Transverse colon (tissue), 4 donors: Measurements from ENCODE around the gene CHSY1. TPM values are rescaled to one million over a fixed set of nuclear protein-coding genes. Genes with fewer than 3 reads are reported as not detected.

ENCODE experiments used
- DNase-seq: peaks from one replicate; pipeline ENCODE4 v3.0.0-alpha.2; 2019
- H3K27ac ChIP-seq, 4 donors: fragments of 200-600 bp; sonication (generic); 2 replicates each; pipeline ENCODE4 v1.5.1; 2016 to 2018; ENCODE audit warnings: inconsistent platforms in 4 of 4
- H3K27me3 ChIP-seq: fragments of 200-600 bp; sonication (generic); 2 replicates; pipeline ENCODE4 v1.5.1; 2017; ENCODE audit warnings: inconsistent platforms
- H3K36me3 ChIP-seq, 4 donors: fragments of 200-600 bp; sonication (generic); 2 replicates each; pipeline ENCODE4 v1.5.1; 2017 to 2019; ENCODE audit warnings: inconsistent platforms in 4 of 4
- H3K4me1 ChIP-seq, 4 donors: fragments of 200-600 bp; sonication (generic); 2 replicates each; pipeline ENCODE4 v1.5.1; 2017 to 2020; ENCODE audit warnings: inconsistent platforms in 4 of 4
- H3K4me3 ChIP-seq, 4 donors: fragments of 200-600 bp; sonication (generic); 1 replicate in 1 of 4; 2 replicates in 3 of 4; pipeline versions ENCODE4 v1.5.1 to v1.6.1; 2017 to 2019; ENCODE audit warnings: inconsistent platforms in 4 of 4
- H3K9me3 ChIP-seq, 2 donors: fragments of 200-600 bp; sonication (generic); 2 replicates each; pipeline ENCODE4 v1.5.1; 2017 to 2019; ENCODE audit warnings: inconsistent platforms in 2 of 2
- EP300 ChIP-seq: sonication (generic); formaldehyde crosslinking; IDR thresholded peaks from one replicate; pipeline ENCODE4 v1.6.1; 2017; ENCODE audit warnings: antibody characterized with exemption, low read depth
- POLR2A ChIP-seq: fragments of 450-650 bp; IDR thresholded peaks from one replicate; pipeline ENCODE4 v1.6.1; 2016; ENCODE audit warnings: antibody characterized with exemption, mild to moderate bottlenecking, moderate library complexity
- POLR2AphosphoS5 ChIP-seq, 3 donors: sonication (generic); formaldehyde crosslinking; IDR thresholded peaks; one replicate each; pipeline ENCODE4 v1.6.1; 2016; ENCODE audit warnings: antibody characterized with exemption in 3 of 3
- WGBS, 2 donors: methylation state at CpG; one replicate each; pipeline ENCODE4 v1.1.5; 2018; ENCODE audit warnings: low coverage in 1 of 2; 5-methylcytosine and 5-hydroxymethylcytosine counted together
- in situ Hi-C, 4 donors: fragments of 200-750 bp; cut with MboI; loops; one replicate each; pipeline versions ENCODE4 v1.15.0 to v1.15.1; 2017; ENCODE audit warnings: low sequenced_read_pairs in 3 of 4, low pct_ligation_motif_present in 1 of 4, low pct_unique_long_range_greater_than_20kb in 1 of 4
- intact Hi-C: fragments of 100-400 bp; cut with DNase I; formaldehyde crosslinking; loops from one replicate; pipeline ENCODE4 v1.15.1; 2023; ENCODE audit warnings: low total_unique reads
- total RNA-seq, 4 donors: library from RNA; depleted of rRNA; stranded (reverse); fragments of >200 nt; gene quantifications; one replicate each; pipeline ENCODE4 v1.1.0, GENCODE V29; 2016
- TF ChIP-seq, protein P1 (sequence below), 5 experiments: fragments of 200-600 bp in 3 of 5; fragments of 450-650 bp in 2 of 5; sonication (generic) in 3 of 5; IDR thresholded peaks; 1 replicate in 2 of 5; 2 replicates in 3 of 5; pipeline ENCODE4 v1.5.1; 2016 to 2017; ENCODE audit warnings: antibody characterized with exemption in 5 of 5, inconsistent platforms in 3 of 5, mild to moderate bottlenecking in 2 of 5, moderate library complexity in 1 of 5

CHSY1 gene
- total RNA-seq, 4 donors from 2014 or later, result 4.0 to 33.7 (median 11.8) TPM

DNA sequence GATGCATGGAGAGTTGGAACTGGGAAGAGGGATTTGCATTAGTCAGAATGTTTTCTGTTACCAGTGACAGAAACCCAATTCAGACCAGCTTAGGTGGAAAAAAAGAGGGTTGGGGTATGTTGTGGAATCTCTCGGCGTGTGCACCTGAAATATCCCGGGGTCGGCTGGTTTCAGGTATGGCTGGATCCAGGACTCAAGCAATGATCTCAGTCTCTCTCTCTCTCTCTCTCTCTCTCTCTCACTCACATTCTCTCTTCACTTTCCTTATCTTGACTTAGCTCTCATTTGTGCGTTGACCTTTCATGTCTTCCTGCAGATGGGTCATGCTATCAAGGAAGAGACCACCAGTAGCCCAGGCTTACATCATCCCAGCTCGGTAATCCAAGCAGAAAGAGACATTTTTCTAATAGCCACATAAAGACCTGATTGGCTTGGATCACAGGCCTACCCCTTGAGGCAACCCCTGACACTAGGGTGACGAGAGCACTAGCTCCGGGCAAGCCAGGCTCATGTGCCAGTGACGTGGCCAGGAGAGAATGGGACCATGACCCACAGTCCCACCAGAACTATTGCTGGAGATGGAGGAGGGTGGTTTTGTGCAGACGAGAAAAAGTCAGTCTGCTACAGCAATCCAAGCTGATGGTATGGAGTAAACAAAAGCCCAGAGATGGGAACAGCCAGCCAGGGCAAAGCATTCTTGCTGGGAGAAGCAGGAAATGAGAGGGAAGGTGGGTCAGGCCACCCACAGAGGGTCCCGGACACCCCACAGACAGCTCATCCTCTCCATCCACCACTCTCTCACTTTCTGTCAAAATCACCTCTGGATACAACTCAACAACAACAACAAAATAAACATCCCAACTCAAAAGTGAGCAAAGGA lies 91.7 kb downstream of the CHSY1 start:
- intact Hi-C loops (no loop called here), in situ Hi-C loops (no loop called here)
- TF ChIP-seq, protein P1, sequence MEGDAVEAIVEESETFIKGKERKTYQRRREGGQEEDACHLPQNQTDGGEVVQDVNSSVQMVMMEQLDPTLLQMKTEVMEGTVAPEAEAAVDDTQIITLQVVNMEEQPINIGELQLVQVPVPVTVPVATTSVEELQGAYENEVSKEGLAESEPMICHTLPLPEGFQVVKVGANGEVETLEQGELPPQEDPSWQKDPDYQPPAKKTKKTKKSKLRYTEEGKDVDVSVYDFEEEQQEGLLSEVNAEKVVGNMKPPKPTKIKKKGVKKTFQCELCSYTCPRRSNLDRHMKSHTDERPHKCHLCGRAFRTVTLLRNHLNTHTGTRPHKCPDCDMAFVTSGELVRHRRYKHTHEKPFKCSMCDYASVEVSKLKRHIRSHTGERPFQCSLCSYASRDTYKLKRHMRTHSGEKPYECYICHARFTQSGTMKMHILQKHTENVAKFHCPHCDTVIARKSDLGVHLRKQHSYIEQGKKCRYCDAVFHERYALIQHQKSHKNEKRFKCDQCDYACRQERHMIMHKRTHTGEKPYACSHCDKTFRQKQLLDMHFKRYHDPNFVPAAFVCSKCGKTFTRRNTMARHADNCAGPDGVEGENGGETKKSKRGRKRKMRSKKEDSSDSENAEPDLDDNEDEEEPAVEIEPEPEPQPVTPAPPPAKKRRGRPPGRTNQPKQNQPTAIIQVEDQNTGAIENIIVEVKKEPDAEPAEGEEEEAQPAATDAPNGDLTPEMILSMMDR (IDR thresholded peaks at IDR 0.05), result no peak
- no peak for TF ChIP-seq POLR2A
- no peak for TF ChIP-seq EP300
- no peak for TF ChIP-seq POLR2AphosphoS5 (IDR thresholded peaks at IDR 0.05)
- Histone ChIP-seq H3K4me1 (no peaks in the 10 kb centered on the region), H3K27me3 (no peaks in the 10 kb centered on the region), H3K4me3 (no peak overlapping the region), H3K27ac (no peak overlapping the region), H3K9me3 (peaks cover 8% of the 10 kb centered on the region in 2 donors), H3K36me3 (no peaks in the 10 kb centered on the region)
- WGBS, 2 donors, result 81 to 92% methylated on average over 7 to 11 of the region's 11 CpGs
- no peak for DNase-seq

DNA sequence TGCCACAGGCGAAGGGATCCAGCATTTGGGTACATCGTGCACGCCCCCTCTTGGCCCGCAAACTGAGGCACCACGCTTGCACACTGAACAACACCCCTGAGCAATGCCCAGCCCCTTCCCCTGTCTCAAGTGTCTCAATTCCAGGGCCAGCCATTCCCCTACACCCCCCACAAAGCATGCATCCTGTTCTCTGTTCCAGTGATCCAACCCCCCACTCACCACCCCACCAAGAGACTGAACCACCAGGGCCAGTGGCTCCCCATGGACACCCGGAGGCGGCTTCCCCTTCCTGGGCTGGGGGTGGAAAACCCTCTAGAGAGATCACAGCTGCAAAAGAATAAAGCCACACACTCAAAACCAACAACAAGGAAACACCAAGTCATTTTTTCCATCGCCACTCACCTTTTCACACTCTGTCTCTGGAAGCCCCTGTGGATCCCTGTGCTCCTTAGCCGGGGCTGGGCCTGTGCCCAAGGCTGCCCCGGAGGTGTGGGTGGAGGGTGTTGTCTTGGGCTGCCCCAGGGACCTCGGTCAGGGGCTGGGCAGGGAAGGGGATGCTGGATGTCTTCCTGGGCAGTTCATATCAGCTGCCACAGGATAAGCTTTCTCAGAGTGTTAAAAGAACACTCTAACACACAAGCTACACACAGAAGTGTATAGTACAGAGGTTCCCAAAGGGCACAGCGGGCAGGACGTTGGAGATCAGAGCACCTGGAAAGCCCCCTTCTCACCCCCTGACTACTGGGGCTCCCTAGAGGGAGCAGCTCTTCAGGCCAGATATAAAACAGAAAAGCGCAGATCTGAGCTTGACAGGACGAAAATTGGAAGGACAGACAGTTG lies 92.5 kb downstream of the CHSY1 start:
- H3K4me3 ChIP-seq, result no peak overlapping the region
- peaks cover 0 to 2% of the 10 kb centered on the region in 2 donors for H3K9me3 ChIP-seq
- in situ Hi-C loops (no loop called here), intact Hi-C loops (no loop called here)
- H3K27ac ChIP-seq, result no peak overlapping the region
- no peaks in the 10 kb centered on the region for H3K36me3 ChIP-seq
- no peaks in the 10 kb centered on the region for H3K4me1 ChIP-seq
- no peaks in the 10 kb centered on the region for H3K27me3 ChIP-seq
- TF ChIP-seq POLR2AphosphoS5 (IDR thresholded peaks at IDR 0.05) (no peak), EP300 (no peak), POLR2A (no peak)
- 80% methylated on average over 15 of the region's 15 CpGs; no CpG with 5 or more reads in 1 of the 2 donors for WGBS, 2 donors
- DNase-seq, result no peak

DNA sequence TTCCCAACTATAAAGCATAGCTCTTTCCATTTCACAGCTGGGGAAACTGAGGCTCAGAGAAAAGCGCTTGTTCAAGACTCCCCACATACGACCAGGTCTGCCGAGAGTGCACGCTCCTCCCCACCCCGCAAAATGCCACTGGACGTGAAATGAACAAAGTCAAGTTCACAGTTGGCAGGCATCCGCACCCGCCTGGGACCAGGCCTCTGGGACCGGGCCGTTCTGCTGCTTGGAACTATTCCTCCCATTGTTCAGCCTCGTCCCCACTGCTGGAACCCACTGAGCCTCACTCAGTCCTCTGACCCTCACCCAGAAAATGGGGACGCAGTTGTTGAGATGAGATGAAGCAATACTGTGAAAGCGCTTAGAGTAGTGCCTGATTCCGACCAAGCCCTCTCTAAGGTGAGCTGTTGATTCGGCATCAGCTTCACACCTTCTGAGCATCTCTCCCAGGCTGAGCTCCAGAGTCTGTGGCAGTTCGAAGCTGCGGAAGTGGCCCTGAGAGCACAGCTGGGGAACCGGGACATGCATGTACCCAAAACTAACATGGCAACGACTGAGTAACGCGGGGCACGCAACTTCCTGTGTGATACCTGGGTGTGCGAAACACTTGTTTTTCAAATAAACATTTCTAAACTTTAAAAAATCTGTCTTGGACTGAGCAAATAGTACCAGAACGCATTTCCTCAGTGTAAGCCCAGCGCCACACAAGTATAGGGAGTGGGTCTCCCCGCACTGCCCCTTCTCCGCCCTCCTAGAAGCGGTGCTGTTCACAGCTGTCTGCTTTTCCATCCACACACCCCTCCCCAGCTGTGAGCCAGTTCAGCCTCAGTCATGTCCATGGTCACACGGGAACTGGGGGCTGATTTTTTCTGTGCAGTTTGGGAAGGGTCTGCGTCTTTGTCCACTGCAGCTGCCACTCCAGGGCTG lies 93.4 kb downstream of the CHSY1 start:
- DNase-seq, result no peak
- no peaks in the 10 kb centered on the region for H3K9me3 ChIP-seq
- H3K36me3 ChIP-seq, result no peaks in the 10 kb centered on the region
- in situ Hi-C loops, result no loop called here
- TF ChIP-seq, protein P1 (IDR thresholded peaks at IDR 0.05), result no peak
- no peak for TF ChIP-seq POLR2AphosphoS5 (IDR thresholded peaks at IDR 0.05)
- no peak for TF ChIP-seq POLR2A
- TF ChIP-seq EP300, result no peak
- no peak overlapping the region for H3K4me3 ChIP-seq
- no peak overlapping the region for H3K27ac ChIP-seq
- H3K4me1 ChIP-seq, result no peaks in the 10 kb centered on the region
- no peaks in the 10 kb centered on the region for H3K27me3 ChIP-seq
- intact Hi-C loops, result no loop called here
- whole genome bisulfite sequencing, 2 donors, result 88 to 92% methylated on average over 13 to 30 of the region's 30 CpGs

DNA sequence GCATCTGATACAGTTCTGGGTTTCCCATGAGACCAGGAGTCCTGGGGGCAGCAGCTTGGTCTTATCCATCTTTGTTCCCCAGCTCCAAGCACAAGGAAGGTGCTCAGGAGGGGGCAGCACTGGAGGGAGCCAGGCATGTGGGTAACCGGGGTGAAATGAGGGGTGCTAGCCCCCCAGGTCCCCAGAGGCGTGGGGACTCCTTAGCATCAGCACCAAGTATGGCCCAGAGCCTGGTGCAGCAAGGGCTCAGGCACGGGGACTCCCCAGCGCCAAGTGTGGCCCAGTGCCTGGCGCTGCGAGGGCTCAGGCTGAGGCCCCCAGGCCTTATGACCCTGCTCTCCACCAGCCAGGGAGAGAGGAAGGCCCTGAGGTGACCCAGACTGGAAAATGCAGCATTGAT lies 94.1 kb downstream of the CHSY1 start:
- intact Hi-C loops (no loop called here), in situ Hi-C loops (no loop called here)
- H3K4me1 ChIP-seq, result no peaks in the 10 kb centered on the region
- H3K4me3 ChIP-seq, result no peak overlapping the region
- H3K36me3 ChIP-seq, result no peaks in the 10 kb centered on the region
- DNase-seq, result no peak
- H3K27ac ChIP-seq, result no peak overlapping the region
- 91% methylated on average over 5 of the region's 6 CpGs; no CpG with 5 or more reads in 1 of the 2 donors for WGBS, 2 donors
- TF ChIP-seq, protein P1 (IDR thresholded peaks at IDR 0.05), result no peak
- TF ChIP-seq EP300 (no peak), POLR2AphosphoS5 (IDR thresholded peaks at IDR 0.05) (no peak), POLR2A (no peak)
- no peaks in the 10 kb centered on the region for H3K27me3 ChIP-seq
- no peaks in the 10 kb centered on the region for H3K9me3 ChIP-seq
